HL-60 (cell line): ENCODE measurements around the gene PDE4C.
A peak's percentile ranks its signal among the peaks of the same experiment; 100 is the strongest.

ENCODE experiments used
- DNase-seq, 2 experiments: peaks; one replicate each; pipeline ENCODE4 v3.0.0-alpha.2; 2010 to 2020; ENCODE audit warnings: low read depth in 1 of 2, low spot score in 1 of 2
- H3K27ac ChIP-seq: fragments of 250-450 bp; sonication (Bioruptor Pico); replicated peaks from 2 replicates; pipeline ENCODE4 v1.5.1; 2020; ENCODE audit warnings: mild to moderate bottlenecking, moderate library complexity
- H3K27me3 ChIP-seq: fragments of 250-450 bp; sonication (Bioruptor Pico); 2 replicates; pipeline ENCODE4 v1.5.1; 2021; ENCODE audit warnings: mild to moderate bottlenecking, moderate library complexity; ENCODE audit not compliant: insufficient read depth, poor library complexity, severe bottlenecking
- H3K4me3 ChIP-seq: replicated peaks from 2 replicates; pipeline ENCODE4 v1.5.1; 2011; ENCODE audit warnings: mild to moderate bottlenecking, control low read depth, low read length; ENCODE audit not compliant: insufficient read depth
- GABPA ChIP-seq: IDR thresholded peaks from 2 replicates; pipeline ENCODE4 v1.6.1; 2012; ENCODE audit warnings: low read depth
- POLR2AphosphoS5 ChIP-seq: IDR thresholded peaks from 2 replicates; pipeline ENCODE4 v1.6.1; 2012; ENCODE audit warnings: low read depth
- SPI1 ChIP-seq: IDR thresholded peaks from 2 replicates; pipeline ENCODE4 v1.6.1; 2012; ENCODE audit warnings: low read depth, mild to moderate bottlenecking, borderline replicate concordance
- TF ChIP-seq, protein P1 (sequence below): IDR thresholded peaks from one replicate; pipeline ENCODE4 v1.5.1; 2011; ENCODE audit warnings: low read length, control low read depth, inconsistent platforms; ENCODE audit not compliant: insufficient read depth
- TF ChIP-seq, protein P2 (sequence below): IDR thresholded peaks from 2 replicates; pipeline ENCODE4 v1.6.1; 2012; ENCODE audit warnings: low read depth; ENCODE audit not compliant: insufficient replicate concordance

PDE4C gene

DNA sequence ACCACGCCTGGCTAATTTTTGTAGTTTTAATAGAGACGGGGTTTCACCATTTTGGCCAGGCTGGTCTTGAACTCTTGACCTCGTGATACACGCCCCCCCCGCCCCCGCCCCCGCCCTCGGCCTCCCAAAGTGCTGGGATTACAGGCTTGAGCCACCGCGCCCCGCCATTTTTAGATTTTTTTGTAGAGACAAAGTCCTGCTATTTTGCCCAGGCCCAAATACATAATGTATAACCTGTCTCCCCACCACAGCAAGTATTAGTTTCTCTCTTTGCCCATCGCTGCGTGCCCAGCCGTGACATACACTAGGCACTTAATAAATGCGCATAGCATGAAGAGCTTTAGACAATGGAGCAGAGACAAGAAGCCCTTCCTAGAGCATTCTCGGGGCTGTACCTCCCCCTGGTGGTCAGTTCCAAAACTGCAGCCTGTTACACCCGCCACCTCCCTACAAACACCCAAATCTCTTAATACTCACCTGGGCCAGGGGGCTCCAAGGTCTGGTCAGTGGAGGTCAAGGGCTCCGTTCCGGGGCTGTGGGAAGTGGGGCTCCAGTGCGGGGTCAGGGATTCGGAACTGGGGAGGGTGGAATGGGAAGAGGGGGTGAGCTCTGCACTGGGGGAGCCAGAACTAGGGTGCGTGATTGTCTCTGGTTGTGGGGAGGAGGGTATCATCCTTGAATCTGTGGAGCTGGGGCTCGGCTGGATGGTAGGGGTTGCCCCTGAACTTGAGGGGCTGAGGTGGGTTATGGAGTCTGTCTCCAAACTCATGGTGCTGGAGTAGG lies 25.5 kb upstream of the PDE4C start:
- TF ChIP-seq, protein P1, sequence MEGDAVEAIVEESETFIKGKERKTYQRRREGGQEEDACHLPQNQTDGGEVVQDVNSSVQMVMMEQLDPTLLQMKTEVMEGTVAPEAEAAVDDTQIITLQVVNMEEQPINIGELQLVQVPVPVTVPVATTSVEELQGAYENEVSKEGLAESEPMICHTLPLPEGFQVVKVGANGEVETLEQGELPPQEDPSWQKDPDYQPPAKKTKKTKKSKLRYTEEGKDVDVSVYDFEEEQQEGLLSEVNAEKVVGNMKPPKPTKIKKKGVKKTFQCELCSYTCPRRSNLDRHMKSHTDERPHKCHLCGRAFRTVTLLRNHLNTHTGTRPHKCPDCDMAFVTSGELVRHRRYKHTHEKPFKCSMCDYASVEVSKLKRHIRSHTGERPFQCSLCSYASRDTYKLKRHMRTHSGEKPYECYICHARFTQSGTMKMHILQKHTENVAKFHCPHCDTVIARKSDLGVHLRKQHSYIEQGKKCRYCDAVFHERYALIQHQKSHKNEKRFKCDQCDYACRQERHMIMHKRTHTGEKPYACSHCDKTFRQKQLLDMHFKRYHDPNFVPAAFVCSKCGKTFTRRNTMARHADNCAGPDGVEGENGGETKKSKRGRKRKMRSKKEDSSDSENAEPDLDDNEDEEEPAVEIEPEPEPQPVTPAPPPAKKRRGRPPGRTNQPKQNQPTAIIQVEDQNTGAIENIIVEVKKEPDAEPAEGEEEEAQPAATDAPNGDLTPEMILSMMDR = peak; percentile 91
- TF ChIP-seq GABPA (no peak), POLR2AphosphoS5 (no peak)
- TF ChIP-seq, protein P2, sequence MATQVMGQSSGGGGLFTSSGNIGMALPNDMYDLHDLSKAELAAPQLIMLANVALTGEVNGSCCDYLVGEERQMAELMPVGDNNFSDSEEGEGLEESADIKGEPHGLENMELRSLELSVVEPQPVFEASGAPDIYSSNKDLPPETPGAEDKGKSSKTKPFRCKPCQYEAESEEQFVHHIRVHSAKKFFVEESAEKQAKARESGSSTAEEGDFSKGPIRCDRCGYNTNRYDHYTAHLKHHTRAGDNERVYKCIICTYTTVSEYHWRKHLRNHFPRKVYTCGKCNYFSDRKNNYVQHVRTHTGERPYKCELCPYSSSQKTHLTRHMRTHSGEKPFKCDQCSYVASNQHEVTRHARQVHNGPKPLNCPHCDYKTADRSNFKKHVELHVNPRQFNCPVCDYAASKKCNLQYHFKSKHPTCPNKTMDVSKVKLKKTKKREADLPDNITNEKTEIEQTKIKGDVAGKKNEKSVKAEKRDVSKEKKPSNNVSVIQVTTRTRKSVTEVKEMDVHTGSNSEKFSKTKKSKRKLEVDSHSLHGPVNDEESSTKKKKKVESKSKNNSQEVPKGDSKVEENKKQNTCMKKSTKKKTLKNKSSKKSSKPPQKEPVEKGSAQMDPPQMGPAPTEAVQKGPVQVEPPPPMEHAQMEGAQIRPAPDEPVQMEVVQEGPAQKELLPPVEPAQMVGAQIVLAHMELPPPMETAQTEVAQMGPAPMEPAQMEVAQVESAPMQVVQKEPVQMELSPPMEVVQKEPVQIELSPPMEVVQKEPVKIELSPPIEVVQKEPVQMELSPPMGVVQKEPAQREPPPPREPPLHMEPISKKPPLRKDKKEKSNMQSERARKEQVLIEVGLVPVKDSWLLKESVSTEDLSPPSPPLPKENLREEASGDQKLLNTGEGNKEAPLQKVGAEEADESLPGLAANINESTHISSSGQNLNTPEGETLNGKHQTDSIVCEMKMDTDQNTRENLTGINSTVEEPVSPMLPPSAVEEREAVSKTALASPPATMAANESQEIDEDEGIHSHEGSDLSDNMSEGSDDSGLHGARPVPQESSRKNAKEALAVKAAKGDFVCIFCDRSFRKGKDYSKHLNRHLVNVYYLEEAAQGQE = no peak
- no peak overlapping the region for H3K4me3 ChIP-seq
- H3K27ac ChIP-seq = no peak overlapping the region
- DNase-seq = peak; percentile 52 to 71
- no peaks in the 10 kb centered on the region for H3K27me3 ChIP-seq

DNA sequence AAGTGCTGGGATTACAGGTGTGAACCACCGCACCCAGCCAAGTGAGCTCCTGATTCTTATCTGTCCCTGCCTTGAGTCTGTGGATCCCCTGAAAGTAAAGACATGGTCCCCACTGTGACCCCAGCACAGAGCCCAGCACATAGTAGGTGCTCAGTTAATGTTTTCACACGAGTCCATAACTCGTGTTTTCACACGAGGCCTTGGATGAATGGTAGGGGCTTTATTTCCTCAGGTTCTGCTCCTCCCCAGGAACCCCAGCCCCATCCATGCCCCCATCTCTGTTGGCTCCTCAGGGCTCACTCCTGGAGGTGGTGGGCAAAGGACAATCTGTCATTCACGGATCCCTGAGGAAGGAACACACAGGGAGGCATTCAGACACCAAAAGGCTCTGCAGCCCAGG lies 23.6 kb upstream of the PDE4C start:
- TF ChIP-seq, protein P1 = no peak
- TF ChIP-seq GABPA = no peak
- TF ChIP-seq, protein P2 = no peak
- TF ChIP-seq POLR2AphosphoS5 = no peak
- TF ChIP-seq SPI1 = no peak
- Histone ChIP-seq H3K4me3 (no peak overlapping the region), H3K27ac (no peak overlapping the region), H3K27me3 (no peaks in the 10 kb centered on the region)
- DNase-seq = no peak

DNA sequence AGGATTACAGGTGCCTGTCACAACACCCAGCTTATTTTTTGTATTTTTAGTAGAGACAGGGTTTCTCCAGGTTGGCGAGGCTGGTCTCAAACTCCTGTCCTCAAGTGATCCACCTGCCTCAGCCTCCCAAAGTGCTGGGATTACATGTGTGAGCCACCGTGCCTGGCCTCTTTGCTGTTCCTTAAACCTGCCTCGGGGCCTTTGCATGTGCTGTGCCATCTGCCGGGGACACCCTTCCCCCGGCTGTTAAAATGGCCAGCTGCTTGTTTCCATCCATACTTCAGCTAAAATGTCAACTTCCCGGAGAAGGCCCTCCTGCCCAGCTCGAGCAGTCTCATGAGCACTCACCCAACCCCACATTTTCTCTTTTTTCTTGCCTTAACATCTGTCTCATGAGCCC lies 19.1 kb upstream of the PDE4C start:
- TF ChIP-seq POLR2AphosphoS5 (no peak), GABPA (no peak), SPI1 (no peak)
- TF ChIP-seq, protein P1 = no peak
- TF ChIP-seq, protein P2 = no peak
- DNase-seq = no peak
- H3K27ac ChIP-seq = no peak overlapping the region
- no peak overlapping the region for H3K4me3 ChIP-seq
- H3K27me3 ChIP-seq = no peaks in the 10 kb centered on the region
